Measurements from ENCODE around the gene OR2A7. TPM values are rescaled to one million over a fixed set of nuclear protein-coding genes. Genes with fewer than 3 reads are reported as not detected.
A peak's percentile ranks its signal among the peaks of the same experiment; 100 is the strongest.
"Not testable (repeated sequence)": the region's sequence is repeated elsewhere in the genome, so short reads cannot be mapped to it uniquely, and the experiment has no call there.

OR2A7 gene
- total RNA-seq, 4 donors from 2014 or later, result 1.2 to 2.3 (median 2.1) TPM; not detected in 1

GRCh38 chr7:144255471-144255897, 9.1 kb downstream of the OR2A7 start:
- TF ChIP-seq CTCF (IDR thresholded peaks at IDR 0.05) (no peak), POLR2A (IDR thresholded peaks at IDR 0.05; ENCODE audit: low read depth) (no peak), EP300 (IDR thresholded peaks at IDR 0.05) (no peak), POLR2AphosphoS5 (IDR thresholded peaks at IDR 0.05) (no peak)
- H3K4me3 ChIP-seq, result no peak overlapping the region
- no peaks in the 10 kb centered on the region for H3K36me3 ChIP-seq
- H3K4me1 ChIP-seq, result no peaks in the 10 kb centered on the region
- DNase-seq (ENCODE audit: extremely low spot score), result peak; percentile 64
- 76% methylated on average over 5 of the region's 5 CpGs for WGBS
- no peak overlapping the region for H3K27ac ChIP-seq (replicated peaks in 1 of 4)
- H3K27me3 ChIP-seq, result no peaks in the 10 kb centered on the region
- no peaks in the 10 kb centered on the region for H3K9me3 ChIP-seq
- intact Hi-C loops (cut with DNase I), result no loop called here

GRCh38 chr7:144252307-144252706, 12.3 kb downstream of the OR2A7 start:
- intact Hi-C loops (cut with DNase I), result not testable (repeated sequence)

GRCh38 chr7:144247674-144248330, 16.8 kb downstream of the OR2A7 start:
- H3K4me1 ChIP-seq; H3K9me3 ChIP-seq; H3K4me3 ChIP-seq; H3K27ac ChIP-seq (replicated peaks in 1 of 4); intact Hi-C loops (cut with DNase I); H3K36me3 ChIP-seq; H3K27me3 ChIP-seq; DNase-seq (ENCODE audit: extremely low spot score): not testable (repeated sequence)
- no CpG with 5 or more reads among the region's 1 CpG for WGBS

More at GRCh38 chr7:144252307-144252706, 12.3 kb downstream of the OR2A7 start:
- H3K4me3 ChIP-seq; DNase-seq (ENCODE audit: extremely low spot score); H3K4me1 ChIP-seq; H3K27me3 ChIP-seq; H3K9me3 ChIP-seq; H3K27ac ChIP-seq (replicated peaks in 1 of 4); H3K36me3 ChIP-seq: not testable (repeated sequence)
- no CpG with 5 or more reads among the region's 4 CpGs for WGBS

GRCh38 chr7:144246967-144247366, 17.6 kb downstream of the OR2A7 start:
- DNase-seq (ENCODE audit: extremely low spot score); intact Hi-C loops (cut with DNase I); H3K27me3 ChIP-seq; H3K36me3 ChIP-seq; H3K27ac ChIP-seq (replicated peaks in 1 of 4); H3K4me3 ChIP-seq; H3K4me1 ChIP-seq; H3K9me3 ChIP-seq: not testable (repeated sequence)
- no CpG with 5 or more reads among the region's 5 CpGs for WGBS

- H3K27ac ChIP-seq (replicated peaks in 1 of 4); H3K36me3 ChIP-seq; H3K4me1 ChIP-seq; H3K27me3 ChIP-seq; intact Hi-C loops (cut with DNase I); H3K4me3 ChIP-seq; H3K9me3 ChIP-seq; DNase-seq (ENCODE audit: extremely low spot score): not testable (repeated sequence)
- no CpG with 5 or more reads among the region's 2 CpGs for WGBS
Measured at GRCh38 chr7:144245372-144245771, 19.2 kb downstream of the OR2A7 start.

GRCh38 chr7:144239365-144239764, 25.2 kb downstream of the OR2A7 start, which contains the start of gene OR2A42:
TSS of gene OR2A42 (minus strand) at chr7:144239605. CDS start at chr7:144232843, 6,762 bp downstream.
- H3K27ac ChIP-seq (replicated peaks in 1 of 4); DNase-seq (ENCODE audit: extremely low spot score); intact Hi-C loops (cut with DNase I); H3K27me3 ChIP-seq; H3K9me3 ChIP-seq; H3K4me1 ChIP-seq; H3K36me3 ChIP-seq; H3K4me3 ChIP-seq: not testable (repeated sequence)
- WGBS, result 71% methylated on average over 1 of the region's 2 CpGs

GRCh38 chr7:144238530-144239082, 26.0 kb downstream of the OR2A7 start:
- H3K9me3 ChIP-seq; H3K4me1 ChIP-seq; intact Hi-C loops (cut with DNase I); H3K36me3 ChIP-seq; H3K4me3 ChIP-seq; H3K27ac ChIP-seq (replicated peaks in 1 of 4); H3K27me3 ChIP-seq: not testable (repeated sequence)
- peak; percentile 29 for DNase-seq (ENCODE audit: extremely low spot score)
- WGBS, result 84% methylated on average over 2 of the region's 2 CpGs

- H3K4me3 ChIP-seq; H3K27me3 ChIP-seq; H3K4me1 ChIP-seq; intact Hi-C loops (cut with DNase I); H3K36me3 ChIP-seq; H3K9me3 ChIP-seq; H3K27ac ChIP-seq (replicated peaks in 1 of 4); DNase-seq (ENCODE audit: extremely low spot score): not testable (repeated sequence)
- WGBS, result 77% methylated on average over 1 of the region's 1 CpG
Measured at GRCh38 chr7:144233039-144233438, 31.6 kb downstream of the OR2A7 start.

GRCh38 chr7:144231027-144231426, 33.6 kb downstream of the OR2A7 start:
- no CpG with 5 or more reads among the region's 2 CpGs for WGBS
- intact Hi-C loops (cut with DNase I); H3K4me1 ChIP-seq; H3K9me3 ChIP-seq; H3K4me3 ChIP-seq; H3K27ac ChIP-seq (replicated peaks in 1 of 4); DNase-seq (ENCODE audit: extremely low spot score); H3K36me3 ChIP-seq; H3K27me3 ChIP-seq: not testable (repeated sequence)

GRCh38 chr7:144228810-144229209, 35.8 kb downstream of the OR2A7 start:
- H3K9me3 ChIP-seq; intact Hi-C loops (cut with DNase I); H3K36me3 ChIP-seq; H3K4me3 ChIP-seq; H3K27me3 ChIP-seq; H3K4me1 ChIP-seq; H3K27ac ChIP-seq (replicated peaks in 1 of 4): not testable (repeated sequence)
- 60% methylated on average over 1 of the region's 3 CpGs for WGBS
- peak; percentile 42 for DNase-seq (ENCODE audit: extremely low spot score)

- H3K9me3 ChIP-seq; H3K4me3 ChIP-seq; H3K27me3 ChIP-seq; H3K27ac ChIP-seq (replicated peaks in 1 of 4); H3K36me3 ChIP-seq; DNase-seq (ENCODE audit: extremely low spot score); H3K4me1 ChIP-seq; intact Hi-C loops (cut with DNase I): not testable (repeated sequence)
- WGBS, result 73% methylated on average over 3 of the region's 4 CpGs
Measured at GRCh38 chr7:144226866-144227265, 37.7 kb downstream of the OR2A7 start.

- H3K27me3 ChIP-seq; intact Hi-C loops (cut with DNase I); DNase-seq (ENCODE audit: extremely low spot score); H3K27ac ChIP-seq (replicated peaks in 1 of 4); H3K4me1 ChIP-seq; H3K9me3 ChIP-seq; H3K36me3 ChIP-seq; H3K4me3 ChIP-seq: not testable (repeated sequence)
Measured at GRCh38 chr7:144223675-144224074, 40.9 kb downstream of the OR2A7 start.

All from esophagus muscularis mucosa (tissue), 4 donors.